H1 (cell line): ENCODE data around the gene FANK1. TPM values are rescaled to one million over a fixed set of nuclear protein-coding genes. Genes with fewer than 3 reads are reported as not detected.

Source experiments
- CTCF ChIA-PET: fragments of 300-600 bp; sonication (Branson Sonifier 250); formaldehyde crosslinking; loops from one replicate; lab custom pipeline; 2021; ENCODE audit not compliant: partially characterized antibody; lab: Charles Lee
- POLR2A ChIA-PET: fragments of 300-600 bp; sonication (Branson Sonifier 250); formaldehyde crosslinking; loops from one replicate; lab custom pipeline; 2021; ENCODE audit warnings: inconsistent platforms; ENCODE audit not compliant: partially characterized antibody; lab: Charles Lee
- DNase-seq, 2 experiments: peaks; one replicate each; pipeline versions ENCODE4 v3.0.0 to v3.0.0-alpha.2; 2010 to 2022; ENCODE audit warnings: low spot score in 2 of 2, low read depth in 1 of 2, mixed read lengths in 1 of 2
- FAIRE-seq: peaks from 2 replicates; lab custom pipeline; 2011; peaks lifted over from hg19 to GRCh38; lab: Jason Lieb, UNC
- H2AFZ ChIP-seq: 2 replicates; pipeline ENCODE4 v1.8.1; 2012; ENCODE audit warnings: low read length, inconsistent platforms
- H2AK5ac ChIP-seq: 2 replicates; pipeline ENCODE4 v1.6.1; 2013; ENCODE audit warnings: low read depth, low read length
- H2BK120ac ChIP-seq: replicated peaks from 2 replicates; pipeline ENCODE3; 2013; ENCODE audit warnings: low read depth, low read length, inconsistent platforms
- H2BK12ac ChIP-seq: 2 replicates; pipeline ENCODE4 v1.6.1; 2013; ENCODE audit warnings: low read depth, low read length
- H2BK15ac ChIP-seq: 2 replicates; pipeline ENCODE4 v1.6.1; 2013; ENCODE audit warnings: low read length
- H2BK20ac ChIP-seq: 2 replicates; pipeline ENCODE4 v1.6.1; 2013; ENCODE audit warnings: low read length
- H2BK5ac ChIP-seq: 2 replicates; pipeline ENCODE4 v1.6.1; 2013; ENCODE audit warnings: low read depth, low read length
- H3K14ac ChIP-seq: 2 replicates; pipeline ENCODE4 v1.6.1; 2013; ENCODE audit warnings: inconsistent platforms; ENCODE audit not compliant: insufficient read length
- H3K18ac ChIP-seq: 2 replicates; pipeline ENCODE4 v1.6.1; 2013; ENCODE audit warnings: low read length; ENCODE audit errors: extremely low read depth
- H3K23ac ChIP-seq: 2 replicates; pipeline ENCODE4 v1.6.1; 2013; ENCODE audit warnings: inconsistent platforms; ENCODE audit not compliant: insufficient read length
- H3K23me2 ChIP-seq: 2 replicates; pipeline ENCODE4 v1.6.1; 2013; ENCODE audit warnings: low read depth, low read length
- H3K27ac ChIP-seq: 2 replicates; pipeline ENCODE4 v1.6.1; 2011; ENCODE audit warnings: low read depth, low read length, inconsistent platforms
- H3K27me3 ChIP-seq, 4 experiments: replicated peaks in 1 of 4; 1 replicate in 1 of 4; 2 replicates in 3 of 4; pipeline versions ENCODE4 v1.6.1 to v1.8.1; 2011 to 2013; ENCODE audit warnings: low read length in 3 of 4, mild to moderate bottlenecking in 3 of 4, inconsistent platforms in 2 of 4, mixed read lengths in 2 of 4, moderate library complexity in 1 of 4; ENCODE audit not compliant: control insufficient read depth in 3 of 4, insufficient read depth in 3 of 4; ENCODE audit errors: extremely low read depth in 1 of 4
- H3K36me3 ChIP-seq, 4 experiments: 2 replicates each; pipeline versions ENCODE4 v1.6.1 to v1.8.1; 2011 to 2013; ENCODE audit warnings: mild to moderate bottlenecking in 4 of 4, low read length in 3 of 4, moderate library complexity in 2 of 4, control low read depth in 1 of 4, inconsistent platforms in 1 of 4; ENCODE audit not compliant: insufficient read depth in 4 of 4, control insufficient read depth in 2 of 4
- H3K4ac ChIP-seq: replicated peaks from 2 replicates; pipeline ENCODE3; 2013; ENCODE audit warnings: low read length, low read depth, mixed read lengths, inconsistent platforms; ENCODE audit not compliant: insufficient read length
- H3K4me1 ChIP-seq, 4 experiments: replicated peaks in 1 of 4; 1 replicate in 1 of 4; 2 replicates in 3 of 4; pipeline versions ENCODE4 v1.6.1 to v1.8.1; 2011 to 2013; ENCODE audit warnings: low read length in 3 of 4, inconsistent platforms in 2 of 4, mixed read lengths in 1 of 4; ENCODE audit not compliant: insufficient read depth in 4 of 4, control insufficient read depth in 3 of 4
- H3K4me2 ChIP-seq, 2 experiments: 2 replicates each; pipeline versions ENCODE4 v1.6.1 to v1.8.1; 2011 to 2013; ENCODE audit warnings: low read depth in 2 of 2, low read length in 2 of 2, control low read depth in 1 of 2, inconsistent platforms in 1 of 2, mild to moderate bottlenecking in 1 of 2; ENCODE audit not compliant: insufficient read depth in 1 of 2
- H3K4me3 ChIP-seq, 4 experiments: fragments of 200-600, 300-600 bp in 1 of 4; sonication (generic), shearing (Covaris generic), sonication (Bioruptor Twin) in 1 of 4; 2 replicates each; pipeline versions ENCODE4 v1.5.1 to v1.8.1; 2011 to 2016; ENCODE audit warnings: low read length in 4 of 4, low read depth in 3 of 4, control low read depth in 2 of 4, inconsistent platforms in 2 of 4, mild to moderate bottlenecking in 2 of 4, mixed read lengths in 1 of 4, moderate library complexity in 1 of 4; ENCODE audit not compliant: insufficient read depth in 2 of 4; ENCODE audit errors: extremely low read depth in 1 of 4
- H3K56ac ChIP-seq: replicated peaks from 2 replicates; pipeline ENCODE3; 2013; ENCODE audit warnings: low read depth, mild to moderate bottlenecking, mixed read lengths, low read length, inconsistent platforms; ENCODE audit not compliant: insufficient read length
- H3K79me1 ChIP-seq: 2 replicates; pipeline ENCODE4 v1.6.1; 2013; ENCODE audit warnings: low read depth, low read length, control low read depth
- H3K79me2 ChIP-seq, 2 experiments: 2 replicates each; pipeline versions ENCODE4 v1.6.1 to v1.8.1; 2012 to 2013; ENCODE audit warnings: low read length in 2 of 2, mild to moderate bottlenecking in 2 of 2, inconsistent platforms in 1 of 2; ENCODE audit not compliant: insufficient read depth in 2 of 2, control insufficient read depth in 1 of 2
- H3K9ac ChIP-seq, 4 experiments: replicated peaks in 1 of 4; 1 replicate in 1 of 4; 2 replicates in 3 of 4; pipeline versions ENCODE4 v1.6.1 to v1.8.1; 2011 to 2013; ENCODE audit warnings: low read depth in 3 of 4, low read length in 3 of 4, control low read depth in 2 of 4, mild to moderate bottlenecking in 2 of 4, moderate library complexity in 2 of 4, inconsistent platforms in 1 of 4; ENCODE audit errors: extremely low read depth in 1 of 4
- H3K9me3 ChIP-seq, 2 experiments: 2 replicates each; pipeline versions ENCODE4 v1.6.1 to v1.8.1; 2012 to 2013; ENCODE audit warnings: mild to moderate bottlenecking in 2 of 2, moderate library complexity in 2 of 2, control low read depth in 1 of 2, inconsistent platforms in 1 of 2, low read depth in 1 of 2, low read length in 1 of 2, mixed read lengths in 1 of 2; ENCODE audit not compliant: insufficient read depth in 2 of 2
- H4K20me1 ChIP-seq, 2 experiments: replicated peaks in 1 of 2; 2 replicates each; pipeline versions ENCODE3 to v1.8.1; 2011 to 2013; ENCODE audit warnings: inconsistent platforms in 2 of 2, low read length in 2 of 2, mild to moderate bottlenecking in 1 of 2; ENCODE audit not compliant: insufficient read depth in 2 of 2, control insufficient read depth in 1 of 2
- H4K5ac ChIP-seq: 2 replicates; pipeline ENCODE4 v1.6.1; 2013; ENCODE audit warnings: low read length, low read depth, mixed read lengths, inconsistent platforms; ENCODE audit not compliant: insufficient read length
- H4K8ac ChIP-seq: 2 replicates; pipeline ENCODE4 v1.8.0; 2013; ENCODE audit warnings: mild to moderate bottlenecking, moderate library complexity, low read length, inconsistent platforms; ENCODE audit not compliant: insufficient read depth; ENCODE audit errors: extremely low read depth
- H4K91ac ChIP-seq: replicated peaks from 2 replicates; pipeline ENCODE3; 2013; ENCODE audit warnings: low read length, mixed read lengths, inconsistent platforms; ENCODE audit not compliant: insufficient read length
- CBX5 ChIP-seq: fragments of 300-800, 300-1000 bp; sonication (generic); IDR thresholded peaks from 2 replicates; pipeline ENCODE4 v1.7.1; 2016; ENCODE audit warnings: antibody characterized with exemption, low read length, low read depth
- CBX8 ChIP-seq: fragments of 300-800, 300-1000 bp; sonication (generic); IDR thresholded peaks from 2 replicates; pipeline ENCODE4 v1.7.1; 2016; ENCODE audit warnings: low read depth, low read length, borderline replicate concordance
- E2F6 ChIP-seq: IDR thresholded peaks from 2 replicates; pipeline ENCODE4 v1.6.1; 2012; ENCODE audit warnings: inconsistent platforms
- KDM5A ChIP-seq: fragments of 200-600 bp; IDR thresholded peaks from 2 replicates; pipeline ENCODE4 v1.7.1; 2012; ENCODE audit warnings: mild to moderate bottlenecking, low read length, inconsistent platforms, mixed read lengths
- RFX5 ChIP-seq: IDR thresholded peaks from 2 replicates; pipeline ENCODE4 v1.6.1; 2011; ENCODE audit warnings: low read depth, low read length, improper control_type of control experiment, borderline replicate concordance
- SP4 ChIP-seq: IDR thresholded peaks from 2 replicates; pipeline ENCODE4 v1.6.1; 2012; ENCODE audit warnings: low read length, inconsistent platforms
- SRF ChIP-seq: IDR thresholded peaks from 2 replicates; pipeline ENCODE4 v1.6.1; 2011; ENCODE audit warnings: mild to moderate bottlenecking, low read depth, low read length, moderate library complexity
- SUZ12 ChIP-seq: fragments of 200-600 bp; sonication (generic); IDR thresholded peaks from 2 replicates; pipeline ENCODE4 v1.6.1; 2012; ENCODE audit warnings: mild to moderate bottlenecking, inconsistent platforms, low read length, moderate library complexity, mixed read lengths
- TAF7 ChIP-seq: optimal IDR thresholded peaks from 2 replicates; pipeline ENCODE3; 2011; ENCODE audit warnings: low read depth, mild to moderate bottlenecking, inconsistent platforms, low read length, moderate library complexity, borderline replicate concordance
- YY1 ChIP-seq: IDR thresholded peaks from 2 replicates; pipeline ENCODE4 v1.6.1; 2011; ENCODE audit warnings: low read depth, mild to moderate bottlenecking, low read length
- WGBS, 2 experiments: shearing (Covaris generic) in 1 of 2; methylation state at CpG; one replicate each; pipeline versions ENCODE4 v1.1.6 to v1.1.7; 2013 to 2015; ENCODE audit warnings: low lambda C conversion rate in 2 of 2, mixed read lengths in 2 of 2, inconsistent platforms in 1 of 2, low coverage in 1 of 2, missing lambda C conversion rate in 1 of 2; ENCODE audit not compliant: insufficient replicate concordance in 2 of 2, insufficient coverage in 1 of 2, insufficient read length in 1 of 2; ENCODE audit errors: extremely low coverage in 1 of 2, missing lambda C conversion rate in 1 of 2; 5-methylcytosine and 5-hydroxymethylcytosine counted together
- polyA plus RNA-seq, 7 experiments: library from polyadenylated mRNA; depleted of rRNA in 3 of 7; stranded (reverse) in 5 of 7; unstranded in 2 of 7; fragments of >200 nt in 5 of 7; fragments of 200-250 nt in 2 of 7; gene quantifications; 1 replicate in 5 of 7; 2 replicates in 1 of 7; 4 replicates in 1 of 7; pipeline versions ENCODE4 v1.2.1 to v1.2.3, GENCODE V29; 2011 to 2013; ENCODE audit warnings: missing spikeins in 2 of 7, mixed read lengths in 2 of 7
- total RNA-seq: library from RNA; stranded (reverse); fragmentation: NEBNext Ultra II Directional; extraction: Animal tissue kit (Norgen Biotek cat#: 25700); gene quantifications from 2 replicates; pipeline ENCODE4 v1.2.1, GENCODE V29; 2021
- TF ChIP-seq, protein P1 (sequence below), 3 experiments: IDR thresholded peaks; 1 replicate in 2 of 3; 2 replicates in 1 of 3; pipeline versions ENCODE4 v1.5.1 to v1.6.1; 2011; ENCODE audit warnings: low read length in 3 of 3, mild to moderate bottlenecking in 3 of 3, inconsistent platforms in 2 of 3, low read depth in 1 of 3, moderate library complexity in 1 of 3; ENCODE audit not compliant: insufficient read depth in 1 of 3; ENCODE audit errors: control extremely low read depth in 1 of 3

FANK1 gene
- total and polyA plus RNA-seq, 2 of the 8 experiments (the other 6 are each of a cell fraction or from before 2014, with no cell fraction given), result 1.2 TPM; not detected in 1

DNA sequence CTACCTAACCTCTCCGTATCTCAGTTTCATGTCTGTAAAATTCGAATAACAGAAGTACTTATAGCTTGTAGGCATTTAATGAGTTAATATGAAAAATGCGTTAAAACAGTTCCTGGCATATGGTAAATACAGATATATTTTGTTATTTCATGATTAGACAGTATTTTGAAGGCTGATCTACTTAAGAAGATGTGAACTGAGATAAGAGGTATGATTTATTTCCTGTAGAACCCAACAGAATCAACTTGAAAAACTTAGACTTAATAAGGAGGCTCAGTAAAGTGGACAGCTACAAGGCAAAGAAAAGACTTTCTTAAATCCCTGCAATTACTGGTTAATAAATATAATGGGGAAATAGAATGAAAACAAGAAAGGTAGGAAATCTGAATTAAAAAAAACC, 103.3 kb downstream of the FANK1 start:
- Histone ChIP-seq H4K5ac (no peak overlapping the region), H3K23ac (no peak overlapping the region), H3K4me1 (no peaks in the 10 kb centered on the region), H2BK20ac (no peak overlapping the region), H3K56ac (no peak overlapping the region), H3K4ac (no peak overlapping the region), H2AFZ (no peak overlapping the region), H4K8ac (no peak overlapping the region), H2AK5ac (no peak overlapping the region), H3K4me3 (no peak overlapping the region), H3K36me3 (no peaks in the 10 kb centered on the region), H3K79me1 (no peaks in the 10 kb centered on the region), H3K79me2 (no peaks in the 10 kb centered on the region), H3K9ac (no peak overlapping the region), H2BK120ac (no peak overlapping the region), H3K14ac (no peak overlapping the region), H2BK12ac (no peak overlapping the region), H3K18ac (no peak overlapping the region), H3K4me2 (no peak overlapping the region), H3K23me2 (no peaks in the 10 kb centered on the region), H3K27me3 (no peaks in the 10 kb centered on the region), H3K9me3 (no peaks in the 10 kb centered on the region), H4K91ac (no peak overlapping the region), H4K20me1 (no peaks in the 10 kb centered on the region), H3K27ac (no peak overlapping the region), H2BK15ac (no peak overlapping the region), H2BK5ac (no peak overlapping the region)
- 90% methylated on average over 3 of the region's 3 CpGs; no CpG with 5 or more reads in 1 of the 2 experiments for WGBS, 2 experiments
- DNase-seq, result no peak
- no peak for FAIRE-seq
- ChIA-PET POLR2A (no interaction called here), CTCF (interaction anchor here (1.2 to 1.4 kb wide), 3 partner anchors 10 to 21 kb away, joined by 3 read pairs; no protein-coding TSS in a partner anchor)
- TF ChIP-seq SUZ12 (no peak), TAF7 (no peak), SP4 (no peak), CBX5 (no peak), SRF (no peak), YY1 (no peak), RFX5 (no peak), KDM5A (no peak), E2F6 (no peak), CBX8 (no peak)
- TF ChIP-seq, protein P1, sequence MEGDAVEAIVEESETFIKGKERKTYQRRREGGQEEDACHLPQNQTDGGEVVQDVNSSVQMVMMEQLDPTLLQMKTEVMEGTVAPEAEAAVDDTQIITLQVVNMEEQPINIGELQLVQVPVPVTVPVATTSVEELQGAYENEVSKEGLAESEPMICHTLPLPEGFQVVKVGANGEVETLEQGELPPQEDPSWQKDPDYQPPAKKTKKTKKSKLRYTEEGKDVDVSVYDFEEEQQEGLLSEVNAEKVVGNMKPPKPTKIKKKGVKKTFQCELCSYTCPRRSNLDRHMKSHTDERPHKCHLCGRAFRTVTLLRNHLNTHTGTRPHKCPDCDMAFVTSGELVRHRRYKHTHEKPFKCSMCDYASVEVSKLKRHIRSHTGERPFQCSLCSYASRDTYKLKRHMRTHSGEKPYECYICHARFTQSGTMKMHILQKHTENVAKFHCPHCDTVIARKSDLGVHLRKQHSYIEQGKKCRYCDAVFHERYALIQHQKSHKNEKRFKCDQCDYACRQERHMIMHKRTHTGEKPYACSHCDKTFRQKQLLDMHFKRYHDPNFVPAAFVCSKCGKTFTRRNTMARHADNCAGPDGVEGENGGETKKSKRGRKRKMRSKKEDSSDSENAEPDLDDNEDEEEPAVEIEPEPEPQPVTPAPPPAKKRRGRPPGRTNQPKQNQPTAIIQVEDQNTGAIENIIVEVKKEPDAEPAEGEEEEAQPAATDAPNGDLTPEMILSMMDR (IDR thresholded peaks at IDR 0.05; ENCODE audit: control extremely low read depth in 1 of 3, insufficient read depth in 1 of 3, low read depth in 1 of 3, low read length in 3 of 3), result no peak
